ENCODE measurements around the gene HOXB3.

Gene HOXB3

DNA sequence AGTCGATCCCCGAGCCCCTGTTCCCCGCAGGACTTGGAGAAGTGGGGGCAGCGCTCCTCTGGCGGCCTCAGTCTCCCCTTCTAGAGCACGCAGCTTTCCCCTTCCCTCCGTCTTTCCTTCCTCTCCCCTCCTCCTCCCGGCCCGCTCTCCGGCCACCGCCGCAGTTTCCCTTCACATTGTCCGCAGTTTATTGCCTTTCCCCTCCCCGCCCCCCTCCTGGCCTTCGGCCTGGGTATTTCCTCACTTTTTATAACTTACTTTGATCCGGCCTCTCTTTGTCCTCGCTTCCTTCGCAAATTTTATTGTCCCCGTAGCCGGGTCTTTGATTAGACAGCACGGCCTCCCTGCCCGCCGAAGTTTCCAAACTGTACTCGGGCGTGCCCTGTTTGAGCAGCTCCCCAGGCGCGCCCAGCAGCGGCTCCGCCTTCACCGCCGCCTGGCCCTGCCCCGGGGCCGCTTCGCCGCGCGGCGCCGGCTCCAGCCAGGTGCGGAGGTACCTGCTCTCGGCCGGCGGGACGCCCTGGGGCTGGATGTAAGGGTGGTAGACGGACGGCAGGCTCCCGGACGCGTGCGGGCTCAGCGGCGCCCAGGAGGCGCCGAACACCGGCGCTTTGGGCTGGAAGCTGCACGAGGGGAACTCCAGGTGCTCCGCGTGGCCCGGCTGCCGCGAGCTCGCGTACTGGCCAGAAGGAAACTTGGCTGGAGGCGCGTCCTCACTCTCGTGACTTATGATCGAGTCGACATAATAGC is 35.6 kb upstream of the HOXB3 start:
- no peak for DNase-seq

DNA sequence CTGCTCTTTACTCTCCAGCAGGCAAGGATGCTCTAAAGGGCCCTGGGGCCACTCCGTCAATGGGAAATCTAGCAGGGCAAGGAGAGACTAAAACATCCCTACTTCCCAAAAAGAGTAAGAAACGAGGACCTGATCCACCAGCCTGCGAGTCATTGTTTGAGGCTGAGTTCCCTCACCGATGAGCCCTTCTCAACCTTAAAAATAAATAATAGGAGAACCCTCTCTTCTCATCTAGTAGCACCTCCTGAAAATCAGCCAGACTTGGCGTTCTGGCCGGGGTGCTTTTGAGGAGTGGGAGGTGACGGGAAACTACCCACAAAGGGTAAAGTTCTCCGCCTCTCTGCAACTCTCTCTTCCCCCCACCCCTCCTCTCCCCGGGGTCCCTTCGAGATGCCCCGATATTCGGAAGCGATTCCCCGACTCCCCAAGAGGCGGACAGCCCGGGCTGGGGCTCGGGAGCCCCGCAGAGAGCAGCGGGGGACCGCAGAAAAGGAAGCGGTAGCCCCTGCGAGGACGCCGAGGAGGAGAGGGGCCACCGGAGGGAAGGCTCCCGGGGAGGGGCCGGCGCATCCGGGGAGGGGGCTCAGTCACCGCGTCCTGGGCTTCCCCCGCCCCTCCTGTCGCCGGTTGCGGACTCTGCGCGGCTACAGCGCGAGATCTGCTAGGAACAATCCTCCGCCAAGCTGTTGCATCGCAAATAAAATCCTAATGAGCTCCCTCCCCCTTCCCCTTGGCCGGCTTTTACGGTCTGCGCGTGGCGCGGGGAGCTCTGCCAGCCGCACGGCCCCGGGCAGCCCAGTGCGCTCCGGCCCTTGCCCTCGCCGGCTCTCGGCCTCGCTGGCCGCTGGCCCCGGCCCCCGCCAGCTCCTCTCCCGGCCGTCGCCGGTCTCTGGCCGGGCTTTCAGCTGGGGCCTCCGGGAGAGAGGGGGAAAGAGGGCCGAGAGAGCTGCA is 34.8 kb upstream of the HOXB3 start:
- DNase-seq = no peak

DNA sequence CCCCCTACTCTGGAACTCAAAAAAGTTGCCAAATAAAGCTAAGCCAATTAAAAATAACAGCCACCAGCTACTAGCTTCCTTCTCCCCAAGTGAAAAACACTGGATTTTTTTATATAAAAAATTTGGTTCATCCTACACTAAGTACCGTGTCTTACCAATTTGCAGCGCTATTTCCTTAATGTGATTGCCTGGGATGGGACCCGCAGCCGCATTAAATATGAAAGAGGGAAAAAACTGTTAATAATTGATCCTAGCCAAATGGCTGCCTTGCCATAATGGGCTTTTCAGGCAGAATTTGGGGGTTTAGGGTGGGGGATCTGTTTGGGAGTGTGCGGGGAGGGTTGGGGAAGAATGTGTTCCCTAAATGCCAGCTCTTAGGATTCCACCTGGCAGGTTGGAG is 34.1 kb upstream of the HOXB3 start:
- DNase-seq = no peak

DNA sequence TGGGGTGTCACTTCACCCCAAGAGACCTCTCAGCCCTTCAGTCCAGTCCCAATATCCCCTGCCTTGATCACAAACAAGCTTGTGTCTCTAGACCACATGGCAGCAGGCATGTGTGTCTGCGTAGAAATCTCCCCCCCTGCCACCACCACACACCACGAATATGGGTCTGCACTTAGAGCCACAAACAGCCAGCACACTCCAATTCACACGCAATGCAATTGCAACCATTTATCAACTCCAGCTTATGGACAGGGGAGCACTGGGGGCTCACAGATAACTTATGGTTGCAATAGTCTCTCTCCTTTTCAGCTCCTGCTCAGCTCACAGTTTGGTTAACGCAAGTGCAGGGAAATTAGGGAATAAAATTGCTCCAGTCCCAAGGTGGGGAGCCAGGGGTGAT is 33.5 kb upstream of the HOXB3 start:
- no peak for DNase-seq

DNA sequence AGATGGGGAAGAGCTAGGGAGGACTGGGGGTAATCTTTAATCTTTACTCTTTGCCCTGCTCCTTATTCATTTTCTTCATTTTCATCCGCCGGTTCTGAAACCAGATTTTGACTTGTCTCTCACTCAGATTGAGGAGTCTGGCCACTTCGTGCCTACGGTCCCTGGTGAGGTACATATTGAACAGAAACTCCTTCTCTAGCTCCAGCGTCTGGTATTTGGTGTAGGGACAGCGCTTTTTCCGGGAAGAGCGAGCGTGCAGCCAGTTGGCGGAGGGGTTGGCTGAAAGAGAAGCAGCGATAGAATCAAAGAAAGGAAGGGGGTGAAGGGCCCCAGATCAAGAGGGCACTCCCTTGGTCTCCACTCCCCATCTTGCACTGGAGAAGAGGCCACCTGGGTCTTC is 32.8 kb upstream of the HOXB3 start:
- no peak for DNase-seq

DNA sequence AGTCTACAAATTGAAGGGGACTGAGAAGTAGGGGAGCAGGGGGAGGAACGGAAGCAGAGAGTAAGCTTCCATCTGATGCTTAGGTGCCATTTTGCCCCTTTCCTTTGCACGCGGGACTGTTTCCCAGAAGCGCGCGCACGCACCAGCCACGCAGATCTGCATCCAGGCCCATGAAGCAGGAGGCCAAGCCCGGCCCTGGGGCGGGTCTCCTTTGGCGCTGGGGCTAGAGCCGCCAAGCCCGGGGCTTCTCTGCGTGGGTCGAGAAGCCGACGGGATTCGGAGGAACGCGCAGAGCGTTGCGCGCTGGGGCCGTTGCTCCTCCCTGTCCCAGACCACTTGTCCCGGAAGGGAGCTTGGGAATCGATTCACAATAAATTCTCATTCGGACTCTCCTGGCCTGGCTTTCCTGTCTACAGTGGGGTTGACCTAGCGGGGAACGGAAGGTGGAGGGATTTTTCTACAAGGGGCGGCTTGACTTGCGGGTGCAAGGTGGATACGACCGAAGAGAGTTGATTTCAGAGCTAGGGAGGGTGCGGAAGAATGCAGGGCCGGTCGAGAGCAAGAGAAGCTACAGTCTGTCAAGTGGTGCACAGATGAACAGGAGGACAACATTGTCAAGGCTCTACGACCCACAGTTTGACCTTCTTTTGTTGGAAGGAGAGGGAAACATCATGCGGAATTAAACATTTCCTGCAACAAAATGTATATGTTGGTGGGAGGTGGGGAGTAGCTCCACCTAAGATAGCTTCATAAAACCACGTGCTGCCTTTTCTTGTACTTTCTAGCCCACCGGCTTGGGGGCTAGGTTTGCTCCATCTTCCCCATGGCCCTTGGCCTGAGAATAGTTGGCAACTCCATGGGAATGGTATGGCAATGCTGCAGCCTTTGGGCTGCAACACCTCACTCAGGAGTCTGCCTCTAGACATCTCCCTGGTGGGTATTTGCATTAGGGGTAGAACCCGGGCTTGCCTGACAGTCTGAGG is 31.7 kb upstream of the HOXB3 start:
- no peak for DNase-seq

DNA sequence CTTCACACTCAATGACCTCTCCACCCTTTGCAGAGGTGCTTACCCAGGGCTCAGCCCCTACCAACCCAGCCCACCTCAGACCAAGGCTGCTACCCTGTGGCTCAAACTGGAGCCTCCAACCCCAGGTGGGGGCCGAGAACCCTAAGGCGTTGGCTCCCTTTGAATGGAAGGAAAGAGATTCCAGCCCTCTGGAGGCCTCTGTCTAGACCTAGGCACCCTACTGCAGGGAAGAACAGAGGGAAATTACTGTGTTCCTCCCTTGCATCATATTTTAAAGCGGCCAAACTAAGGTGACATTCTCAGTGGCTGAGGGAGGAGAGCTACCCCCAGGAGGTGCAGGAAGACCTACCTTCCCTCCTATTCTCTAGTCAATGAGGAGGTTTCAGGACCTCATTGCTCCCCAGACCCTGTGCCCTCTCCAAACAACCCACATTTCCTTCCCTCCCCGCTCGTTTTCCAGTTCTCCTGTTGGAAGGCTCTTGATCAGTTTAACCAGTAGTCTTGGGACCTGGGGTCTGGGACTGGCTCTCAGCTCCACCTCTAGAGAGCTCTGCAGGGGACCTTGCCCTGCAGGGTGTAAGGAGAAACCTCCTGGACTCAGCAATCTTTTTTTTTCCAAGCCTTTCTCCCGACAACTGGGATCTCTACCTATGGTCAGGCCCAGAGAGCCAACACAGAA is 30.6 kb upstream of the HOXB3 start:
- no peak for DNase-seq

DNA sequence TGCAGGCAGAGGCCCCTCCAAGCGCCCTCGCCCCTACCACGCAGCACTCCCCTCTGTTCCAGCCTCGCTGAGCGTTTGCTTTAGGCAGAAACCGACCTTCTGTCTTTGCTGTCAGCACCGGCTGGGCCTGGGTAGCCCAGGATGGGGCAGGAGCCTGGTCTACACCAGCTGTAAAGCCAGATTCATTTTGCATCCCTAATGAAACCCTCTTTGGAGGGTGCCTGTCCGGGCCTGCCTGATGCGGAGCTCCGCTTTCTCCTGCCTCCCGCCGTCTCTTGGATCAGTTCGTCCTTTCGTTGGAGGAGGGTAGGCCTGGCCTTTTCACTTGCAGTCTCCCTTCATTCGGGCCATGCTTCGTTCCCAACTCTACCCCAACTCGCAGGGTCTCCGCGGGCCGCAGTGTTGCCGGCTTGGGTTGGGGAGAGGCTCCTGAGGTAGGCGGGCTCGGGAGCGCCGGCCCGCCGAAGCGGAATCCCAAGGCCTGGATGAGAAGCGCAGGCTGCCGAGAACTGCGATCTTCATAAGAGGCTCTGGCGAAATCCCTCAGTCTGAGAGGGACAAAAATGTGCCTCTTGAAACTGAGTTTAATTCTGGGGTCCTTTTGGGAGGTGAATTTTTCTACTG is 29.9 kb upstream of the HOXB3 start:
- DNase-seq = no peak

DNA sequence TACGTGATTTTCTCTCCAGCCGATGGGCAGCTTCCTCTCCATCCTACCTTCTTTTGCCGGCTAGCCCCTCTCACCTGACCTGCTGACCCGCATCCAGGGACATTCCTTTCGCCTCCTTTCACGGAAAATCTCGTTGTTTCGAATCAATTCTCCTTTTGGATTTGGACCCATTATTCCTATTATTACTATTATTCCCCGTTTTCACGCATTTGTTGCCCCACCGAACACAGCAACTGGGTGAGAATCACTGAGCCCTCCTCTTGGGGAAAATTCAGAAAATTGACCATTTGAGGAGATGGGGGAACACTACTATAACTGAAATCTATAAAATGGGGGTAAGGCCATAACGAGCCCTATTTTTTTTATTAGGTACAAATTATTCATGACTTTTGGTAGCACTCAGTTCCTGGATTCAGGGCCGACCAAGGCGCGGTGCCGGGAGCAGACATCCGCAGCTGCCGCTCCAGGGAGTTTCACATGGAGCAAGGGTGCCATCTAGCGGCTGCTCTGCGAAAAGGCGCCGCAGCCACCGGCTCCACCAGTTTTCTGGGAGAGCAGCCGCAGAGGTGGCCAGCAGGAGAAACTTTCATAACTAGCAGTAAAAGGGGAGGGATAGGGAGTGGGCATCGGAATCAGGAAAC is 28.3 kb upstream of the HOXB3 start:
- peak; percentile 82 for DNase-seq

DNA sequence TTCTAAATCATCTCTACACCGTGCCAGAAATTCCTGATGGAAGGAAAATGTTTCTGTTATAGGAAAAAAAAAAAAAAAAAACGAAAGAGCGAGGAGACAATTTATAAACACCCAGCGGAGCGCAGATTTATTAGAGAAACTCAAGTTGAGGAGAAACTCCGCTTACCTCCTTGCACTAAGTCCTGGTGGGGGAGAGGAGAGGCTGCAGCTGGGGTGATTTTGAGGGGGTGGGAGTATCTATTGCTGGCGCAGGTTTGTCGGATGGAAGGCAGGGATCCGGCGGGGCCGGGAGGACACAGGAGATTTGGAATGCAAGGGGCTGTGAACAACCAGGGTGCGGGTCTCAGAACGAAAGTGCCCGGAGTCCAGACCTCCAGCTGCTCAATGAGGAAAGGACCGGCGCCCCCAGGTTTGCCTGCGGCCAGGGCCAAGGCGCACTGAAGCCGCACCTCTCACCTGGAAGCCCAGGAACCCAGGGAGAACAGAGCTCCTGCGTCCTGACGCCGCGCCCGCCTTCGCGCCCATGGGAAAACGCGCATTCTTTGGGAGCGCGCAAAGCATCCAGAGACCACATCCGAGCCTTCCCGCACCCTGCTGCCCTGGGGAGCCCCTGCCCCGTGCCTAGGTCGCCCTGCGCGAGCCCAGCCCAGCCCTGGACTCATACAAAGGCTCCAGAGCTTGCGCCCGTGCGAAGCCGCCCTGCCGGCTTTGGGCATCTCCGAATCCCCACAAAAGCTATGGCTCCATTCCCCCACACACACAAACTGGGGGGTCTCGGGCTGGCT is 27.6 kb upstream of the HOXB3 start:
- DNase-seq = no peak

DNA sequence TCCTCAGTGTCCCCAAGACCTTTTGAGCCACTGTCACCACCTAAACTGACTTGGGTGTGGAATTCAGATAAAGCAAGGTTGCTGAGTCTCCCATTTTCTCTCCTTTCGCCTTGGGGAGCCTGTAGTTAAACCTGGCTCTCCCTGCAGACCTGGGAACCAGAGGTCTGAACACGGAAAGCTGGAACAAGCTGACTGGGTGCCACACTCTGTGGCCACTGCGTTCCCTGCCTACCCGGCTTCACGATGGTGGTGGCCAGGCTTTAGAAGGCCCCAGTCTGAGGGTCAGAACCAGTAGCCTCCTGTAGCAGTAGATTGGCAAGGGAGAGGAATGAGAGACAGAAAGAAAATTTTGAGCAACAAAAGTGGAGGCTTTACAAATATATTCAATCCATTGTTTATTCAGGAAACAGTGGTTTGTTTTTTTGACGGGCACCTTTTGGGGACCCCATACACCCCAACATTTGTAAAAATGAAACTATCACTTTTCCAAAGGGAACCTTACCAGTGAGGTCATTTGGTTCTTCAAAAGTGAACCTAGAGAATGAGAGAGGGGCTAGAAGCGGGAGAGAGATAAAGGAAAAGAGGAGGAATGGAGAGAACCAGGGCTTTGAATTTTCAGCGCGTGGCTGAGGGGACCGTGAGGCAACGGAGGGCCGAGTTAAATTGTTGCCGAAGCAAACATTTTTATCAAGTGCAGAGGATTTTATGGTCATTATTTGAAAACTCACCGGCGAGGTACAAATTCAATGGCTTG is 26.9 kb upstream of the HOXB3 start:
- DNase-seq = no peak

DNA sequence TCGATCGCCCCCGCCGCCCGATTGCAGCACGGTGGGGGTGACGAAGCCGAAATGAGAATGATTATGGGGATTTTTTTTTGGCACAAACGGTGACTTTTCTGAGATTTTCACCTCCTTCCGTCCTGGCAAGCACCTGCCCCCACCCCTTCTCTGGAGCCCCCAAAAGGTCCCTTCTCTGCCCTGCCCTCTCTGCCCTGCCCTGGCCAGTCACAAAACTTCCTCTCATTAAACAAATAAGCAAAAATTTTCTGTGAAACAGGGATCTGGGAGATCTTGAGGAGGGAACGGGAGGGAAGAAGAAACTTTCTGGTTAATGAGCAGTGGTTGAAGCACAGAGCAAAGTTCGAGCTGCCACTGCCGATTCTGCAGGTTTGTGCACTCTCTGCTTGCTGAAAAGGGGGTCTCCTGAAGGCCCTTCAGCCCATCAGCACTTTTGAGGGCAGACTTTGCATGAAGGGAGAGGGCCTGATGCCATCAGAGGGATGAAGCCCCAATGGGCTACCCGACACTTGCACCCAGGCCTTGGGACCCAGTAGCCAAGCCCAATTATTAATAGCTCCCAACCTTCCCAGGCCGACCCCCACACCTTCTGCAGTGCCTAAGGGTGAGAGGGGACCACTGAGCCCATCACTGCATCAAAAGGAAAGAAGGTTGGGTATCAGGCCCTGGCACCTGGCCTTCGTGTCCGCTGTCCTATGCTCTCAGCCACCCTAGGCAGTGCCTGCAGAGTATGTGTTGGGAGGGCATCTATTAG is 26.1 kb upstream of the HOXB3 start:
- DNase-seq = no peak

DNA sequence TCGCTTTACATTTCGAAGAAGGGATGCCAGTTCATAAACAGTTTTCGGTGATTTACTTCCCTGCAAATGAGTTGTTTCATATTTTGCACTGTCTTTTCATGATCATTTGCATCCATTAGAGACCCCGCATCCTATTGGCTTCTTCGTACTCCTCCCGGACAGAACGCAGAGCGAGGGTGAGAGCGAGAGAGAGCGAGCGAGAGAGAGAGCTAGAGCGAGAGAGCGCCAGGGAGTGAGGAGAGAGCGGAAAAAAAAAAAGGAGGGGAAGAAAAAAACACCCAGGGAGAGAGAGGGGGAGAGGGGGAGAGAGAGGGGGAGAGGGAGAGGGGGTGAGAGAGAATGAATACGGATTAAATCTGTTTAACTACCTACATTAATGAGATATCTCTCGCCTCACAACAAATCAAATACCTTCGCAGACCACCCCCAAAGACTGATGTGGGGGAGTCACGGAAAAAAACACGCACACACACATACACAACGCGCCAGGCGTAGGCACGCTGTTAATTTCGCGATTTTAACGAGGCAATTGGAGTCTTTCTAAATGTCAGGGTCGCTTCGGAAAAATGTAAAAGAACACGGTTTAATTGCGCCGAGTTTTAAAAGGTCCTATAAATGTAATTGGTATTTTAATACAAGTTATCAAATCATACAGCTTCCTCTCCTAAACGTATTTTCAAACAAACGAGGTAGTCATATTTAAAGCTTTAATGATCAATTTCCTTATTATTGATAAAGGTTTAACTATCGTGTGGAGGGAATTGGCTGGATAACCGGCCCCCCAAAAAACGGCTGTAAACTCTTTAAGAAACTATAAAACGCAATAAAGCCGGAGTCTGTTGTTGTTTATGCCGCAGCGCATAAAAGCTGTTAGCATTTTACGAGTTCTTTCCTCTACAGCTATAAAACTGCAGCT is 25.3 kb upstream of the HOXB3 start, which contains the start of gene HOXB8:
TSS of gene HOXB8 (minus strand) at position 246 of the 916 bp plus-strand sequence. CDS start 588 bp downstream, outside the sequence.
- no peak for DNase-seq

DNA sequence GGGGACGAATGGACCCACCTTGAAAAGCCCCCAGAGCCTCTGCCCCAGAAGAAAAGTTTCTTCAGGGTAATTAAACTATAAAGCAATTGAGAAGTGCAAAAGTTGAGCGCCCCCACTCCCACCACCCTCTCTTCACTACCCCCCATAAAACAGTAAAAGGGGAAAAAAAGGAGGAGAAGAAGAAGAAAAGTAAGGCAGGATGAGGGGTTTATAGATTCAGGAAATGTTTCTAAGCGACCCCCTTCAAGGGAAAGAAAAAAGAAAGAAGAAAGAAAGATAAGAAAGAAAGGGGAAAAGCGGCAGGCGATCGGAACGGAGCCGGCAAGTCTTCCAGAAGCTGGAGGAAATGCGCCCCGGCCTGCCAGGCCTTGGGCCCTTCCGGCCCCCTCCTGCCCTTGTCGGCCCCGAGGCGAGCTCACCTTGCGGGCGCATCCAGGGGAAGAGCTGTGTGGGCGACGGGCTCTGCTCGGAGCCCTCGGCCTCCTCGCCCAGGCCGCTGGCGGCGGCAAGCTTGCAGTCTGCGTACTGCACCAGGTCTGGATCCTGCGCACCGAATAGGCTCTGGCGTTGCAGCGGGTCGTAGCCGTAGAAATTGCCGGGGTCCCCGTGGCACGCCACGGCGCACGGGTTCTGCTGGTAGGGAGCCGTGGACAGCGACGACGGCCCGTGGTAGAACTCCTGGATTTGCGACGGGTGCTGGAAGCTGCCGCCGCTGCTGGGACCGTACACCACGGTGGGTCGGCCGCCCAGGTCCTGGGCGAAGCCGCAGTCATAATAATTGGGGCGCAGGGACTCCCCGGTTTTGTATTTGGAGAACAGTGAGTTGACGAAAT is 24.0 kb upstream of the HOXB3 start:
- DNase-seq = peak; percentile 25

DNA sequence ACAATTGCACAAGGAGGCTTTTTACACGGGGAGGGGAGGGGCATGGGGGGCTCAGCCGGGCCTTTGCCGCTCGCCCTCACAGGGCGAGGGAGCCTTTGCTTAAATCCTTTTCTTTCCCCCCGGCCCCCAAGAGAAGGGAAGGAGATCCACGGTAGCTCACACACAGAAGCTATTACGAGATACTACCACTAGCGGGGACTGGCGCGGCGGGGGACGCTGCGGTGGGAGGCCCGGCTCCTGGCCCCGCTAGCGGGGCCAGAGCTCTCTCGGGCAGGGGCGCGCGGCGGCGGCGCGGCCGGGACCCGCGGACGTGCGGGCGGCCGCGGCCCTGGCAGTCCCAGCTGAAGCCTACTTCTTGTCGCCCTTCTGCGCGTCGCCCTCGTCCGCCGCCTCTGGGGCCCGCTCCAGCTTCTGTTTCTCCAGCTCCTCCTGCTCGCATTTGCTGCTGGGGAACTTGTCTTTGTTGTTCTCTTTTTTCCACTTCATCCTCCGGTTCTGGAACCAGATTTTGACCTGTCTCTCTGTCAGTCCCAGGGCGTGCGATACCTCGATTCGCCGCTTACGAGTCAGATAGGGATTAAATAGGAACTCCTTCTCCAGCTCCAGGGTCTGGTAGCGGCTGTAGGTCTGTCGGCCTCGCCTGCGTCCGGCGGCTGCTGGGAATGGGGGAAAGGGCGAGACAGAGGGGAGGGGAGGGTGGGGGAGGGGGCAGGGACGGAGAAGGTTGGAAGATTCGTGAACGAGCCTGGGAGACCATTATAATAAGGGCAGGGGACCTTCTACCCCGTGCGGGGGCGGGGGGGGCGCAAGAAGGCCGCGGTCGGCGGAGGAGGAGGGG is 23.0 kb upstream of the HOXB3 start:
- DNase-seq = peak; percentile 43

DNA sequence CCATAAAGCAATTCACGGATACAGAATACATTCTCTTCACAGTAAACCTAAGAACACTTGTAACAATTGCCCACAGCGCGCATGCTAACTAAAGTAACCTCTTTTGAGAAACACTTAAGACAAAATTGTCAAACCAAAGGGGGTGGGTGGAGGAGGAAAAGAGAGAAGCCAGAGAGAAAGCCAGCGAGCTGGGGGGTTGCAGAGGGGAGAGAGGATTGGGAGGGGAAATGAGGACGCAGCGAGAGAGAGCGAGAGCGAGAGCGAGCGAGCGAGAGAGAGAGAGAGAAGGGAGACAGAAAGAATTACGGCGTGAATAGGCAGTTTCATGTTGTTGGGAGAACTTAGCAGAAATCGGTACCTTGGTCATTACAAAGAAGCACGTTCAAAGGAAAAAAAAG is 22.4 kb upstream of the HOXB3 start:
- peak; percentile 68 for DNase-seq

Data from NCI-H2227 treated with DMSO at 0.1 percent for 48 hours (cell line).